Measurements from ENCODE around the gene COL6A1.
"Not testable (repeated sequence)": the region's sequence is repeated elsewhere in the genome, so short reads cannot be mapped to it uniquely, and the experiment has no call there.

The COL6A1 gene

DNA sequence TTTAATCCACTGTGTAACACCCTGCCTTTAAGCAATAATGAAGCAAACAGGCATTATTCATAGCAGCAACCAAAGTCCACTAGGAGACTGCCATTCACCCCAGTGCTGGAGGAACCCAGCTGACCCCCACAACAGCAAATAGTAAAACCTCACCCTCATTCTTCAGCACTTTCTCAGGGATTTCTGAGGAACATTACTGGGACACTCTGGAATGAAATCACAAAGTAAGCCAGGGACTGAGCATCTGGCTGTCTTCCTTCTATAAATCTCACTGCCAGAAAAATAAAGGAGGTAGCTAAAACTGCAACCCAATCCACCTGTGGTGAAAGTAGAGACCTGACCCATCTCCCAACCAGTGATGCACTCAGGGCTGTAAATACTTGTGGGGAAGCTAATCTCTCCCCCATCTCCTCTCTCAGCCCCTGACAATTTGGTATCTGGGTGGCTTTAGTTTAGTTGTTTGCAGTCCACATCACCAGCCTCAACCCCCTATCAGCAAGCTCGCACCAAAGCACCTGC lies 47.1 kb downstream of the COL6A1 start:
- DNase-seq (ENCODE audit: low spot score) = no peak

DNA sequence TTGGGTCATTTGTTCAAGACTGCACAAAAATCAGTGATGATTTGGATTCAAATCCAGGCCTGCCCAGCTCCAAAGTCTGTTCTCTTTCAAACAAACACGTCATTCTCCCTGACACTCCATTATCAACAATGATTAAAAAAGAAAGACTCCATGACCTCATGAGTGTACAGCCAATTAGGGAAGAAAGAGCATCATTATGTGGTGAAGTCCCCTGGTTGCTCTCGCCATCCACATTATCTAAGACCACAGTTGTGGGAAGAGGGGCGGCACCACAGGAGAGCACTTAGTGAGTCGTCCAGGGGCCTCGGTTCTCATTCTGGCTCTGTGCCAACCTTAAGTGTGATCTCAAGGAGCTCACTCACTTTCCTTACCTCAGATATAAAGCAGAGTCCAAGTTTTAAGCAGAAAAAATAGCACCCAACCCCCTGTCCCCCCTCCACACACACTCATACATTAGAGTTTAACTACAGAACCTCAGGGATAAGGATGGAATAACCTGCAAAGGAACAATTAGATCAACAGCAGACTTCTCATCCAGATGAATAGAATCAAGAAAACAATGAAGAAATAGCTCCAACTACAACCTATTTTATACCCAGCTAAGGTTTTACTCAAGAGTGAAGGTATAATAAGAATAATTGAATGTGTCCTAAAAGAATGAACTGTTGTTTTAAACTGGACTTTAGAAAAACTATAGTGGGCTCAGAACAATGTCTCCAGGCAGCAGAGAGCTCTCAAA lies 47.8 kb downstream of the COL6A1 start:
- no peak for DNase-seq (ENCODE audit: low spot score)

DNA sequence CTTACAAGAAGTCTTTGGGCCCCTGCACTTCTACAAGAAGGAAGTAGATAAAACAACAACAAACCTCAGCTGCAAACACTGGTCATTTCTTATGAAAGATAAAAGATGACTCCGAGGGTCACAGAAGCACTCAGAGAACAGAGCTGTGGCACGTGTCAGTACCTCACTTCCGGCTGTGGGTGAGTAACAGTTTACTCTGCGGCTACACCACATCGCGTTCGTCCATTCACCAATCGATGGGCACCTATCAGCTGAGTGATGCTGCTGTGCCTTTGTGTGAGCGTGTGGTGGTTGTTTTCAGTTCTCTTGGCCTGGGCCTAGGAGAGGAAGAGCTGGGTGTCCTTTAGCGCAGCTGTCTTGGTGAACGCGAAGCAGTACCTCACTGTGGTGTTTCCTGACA lies 49.9 kb downstream of the COL6A1 start:
- DNase-seq (ENCODE audit: low spot score) = no peak

DNA sequence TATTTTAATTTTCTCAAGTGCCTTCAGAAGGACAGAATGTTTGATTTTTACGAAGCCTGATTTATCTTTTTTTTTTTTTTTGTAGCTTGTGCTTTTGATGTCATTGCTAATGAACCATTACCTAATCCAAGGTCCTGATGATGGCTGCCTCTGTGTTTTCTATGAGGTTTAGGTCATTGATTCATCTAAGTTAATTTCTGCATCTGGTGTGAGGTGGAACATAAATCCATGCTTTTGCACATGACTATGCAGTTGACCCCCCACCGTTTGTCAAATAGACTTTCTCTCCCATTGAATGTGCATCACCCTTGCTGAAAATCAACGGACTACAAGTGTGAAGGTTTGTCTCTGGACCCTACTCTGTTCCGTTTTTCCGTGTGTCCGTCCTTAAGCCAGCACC lies 50.5 kb downstream of the COL6A1 start:
- no peak for DNase-seq (ENCODE audit: low spot score)

DNA sequence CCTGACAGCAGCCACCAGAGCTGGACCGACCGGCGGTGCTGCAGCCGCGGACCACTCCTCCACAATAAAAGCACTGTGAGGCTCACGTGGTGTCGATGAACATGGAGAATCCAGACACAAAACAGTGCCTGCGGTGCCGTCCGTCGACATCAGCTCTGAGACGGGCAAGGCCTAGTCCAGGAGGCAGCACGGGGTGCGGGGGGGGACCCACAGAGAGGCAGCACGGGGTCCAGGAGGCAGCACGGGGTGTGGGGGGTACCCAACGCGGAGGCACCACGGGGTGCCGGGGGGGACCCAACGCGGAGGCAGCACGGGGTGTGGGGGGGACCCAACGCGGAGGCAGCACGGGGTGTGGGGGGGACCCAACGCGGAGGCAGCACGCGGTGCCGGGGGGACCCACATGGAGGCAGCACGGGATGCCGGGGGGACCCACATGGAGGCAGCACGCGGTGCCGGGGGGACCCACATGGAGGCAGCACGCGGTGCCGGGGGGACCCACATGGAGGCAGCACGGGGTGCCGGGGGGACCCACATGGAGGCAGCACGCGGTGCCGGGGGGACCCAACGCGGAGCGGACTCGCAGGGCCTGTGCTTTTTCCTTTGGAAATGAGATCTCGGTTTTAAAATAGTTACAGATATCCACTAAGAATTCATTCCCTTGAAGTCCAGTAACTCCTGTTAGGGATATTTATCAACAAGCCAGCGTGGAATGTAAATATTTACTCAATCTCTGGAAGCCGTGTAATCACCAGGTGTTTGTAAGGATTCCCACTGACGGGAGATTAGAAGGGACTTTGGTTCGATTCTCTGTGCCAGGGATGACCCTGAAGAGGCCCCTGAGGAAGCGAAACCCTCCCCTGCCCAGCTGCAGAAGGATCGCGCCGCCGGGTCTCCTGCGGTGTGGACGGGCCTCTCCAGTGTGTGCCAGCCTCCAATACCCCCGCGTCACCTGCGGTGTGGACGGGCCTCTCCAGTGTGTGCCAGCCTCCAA lies 52.1 kb downstream of the COL6A1 start:
- no peak for DNase-seq (ENCODE audit: low spot score)

DNA sequence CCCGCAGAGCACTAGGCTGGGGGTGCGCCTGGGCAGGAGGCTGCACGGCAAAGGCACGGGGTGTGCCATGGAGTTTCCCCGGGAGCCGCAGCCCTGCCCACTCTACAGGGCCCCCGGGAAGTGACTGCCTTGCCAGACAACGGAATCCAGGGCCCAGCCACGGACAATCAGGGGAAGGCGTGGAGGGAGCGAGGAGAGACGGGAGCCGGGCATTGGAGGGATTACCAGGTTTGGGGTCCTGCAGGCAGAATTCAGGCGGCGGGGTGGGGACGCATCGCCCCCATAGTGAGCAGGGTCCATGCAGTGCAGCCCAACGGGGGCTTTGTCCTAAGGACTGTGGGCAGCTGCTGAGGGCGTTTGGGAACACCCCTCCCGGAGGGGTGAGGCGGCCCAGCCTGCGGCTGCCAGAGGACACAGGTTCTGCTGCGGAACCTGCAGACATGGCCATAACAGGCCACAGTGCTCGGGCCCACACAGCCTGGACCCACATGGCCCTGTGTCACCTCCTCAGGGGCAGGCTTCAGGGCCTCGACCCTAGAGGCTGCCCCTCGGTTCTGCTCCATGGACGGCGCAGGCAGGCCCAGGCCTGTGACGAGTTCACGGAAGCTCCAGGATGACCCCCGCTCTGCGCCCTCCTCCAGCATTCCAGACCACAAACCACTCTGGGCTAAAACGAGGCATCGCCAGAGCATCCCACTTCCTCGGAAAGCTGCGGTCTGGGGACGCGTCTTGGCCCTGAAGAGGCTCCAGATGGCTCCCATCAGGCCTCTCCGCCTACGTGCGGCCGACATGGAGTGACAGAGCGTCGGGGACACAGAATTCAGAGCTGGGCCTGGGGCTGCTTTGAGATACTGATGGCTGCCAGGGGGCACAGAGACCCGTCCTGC lies 54.5 kb downstream of the COL6A1 start:
- no peak for DNase-seq (ENCODE audit: low spot score)

DNA sequence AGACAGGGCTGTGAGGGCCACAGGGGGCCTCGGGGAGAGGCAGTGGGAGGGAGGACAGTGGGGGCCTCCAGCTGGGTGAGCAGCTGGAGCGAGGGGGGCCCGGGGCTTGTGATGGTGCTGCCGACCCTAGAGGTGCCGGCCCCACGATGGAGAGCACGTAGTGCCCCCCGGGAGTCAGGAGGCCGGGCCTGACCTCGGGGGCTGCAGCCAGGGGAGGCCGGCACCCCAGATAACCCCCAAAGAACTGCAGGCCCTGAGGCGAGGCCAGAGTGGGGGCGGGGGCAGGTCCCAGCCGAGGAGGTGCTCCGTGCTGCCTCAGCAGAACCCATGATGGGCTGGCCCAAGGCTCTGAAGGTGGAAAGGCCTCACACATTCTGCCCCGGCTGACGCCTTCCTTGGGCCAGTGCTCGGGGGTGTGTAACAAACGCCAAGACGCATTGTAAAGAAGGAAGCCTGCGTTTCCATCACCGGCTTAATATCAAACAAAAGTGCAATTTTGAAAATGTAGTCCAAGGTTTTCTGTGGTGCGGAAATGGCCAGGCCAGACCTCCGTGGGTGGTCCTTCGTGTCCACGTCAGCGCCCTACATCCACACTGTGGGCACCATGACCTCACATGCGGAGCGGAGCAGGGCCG lies 55.2 kb downstream of the COL6A1 start:
- DNase-seq (ENCODE audit: low spot score) = no peak

DNA sequence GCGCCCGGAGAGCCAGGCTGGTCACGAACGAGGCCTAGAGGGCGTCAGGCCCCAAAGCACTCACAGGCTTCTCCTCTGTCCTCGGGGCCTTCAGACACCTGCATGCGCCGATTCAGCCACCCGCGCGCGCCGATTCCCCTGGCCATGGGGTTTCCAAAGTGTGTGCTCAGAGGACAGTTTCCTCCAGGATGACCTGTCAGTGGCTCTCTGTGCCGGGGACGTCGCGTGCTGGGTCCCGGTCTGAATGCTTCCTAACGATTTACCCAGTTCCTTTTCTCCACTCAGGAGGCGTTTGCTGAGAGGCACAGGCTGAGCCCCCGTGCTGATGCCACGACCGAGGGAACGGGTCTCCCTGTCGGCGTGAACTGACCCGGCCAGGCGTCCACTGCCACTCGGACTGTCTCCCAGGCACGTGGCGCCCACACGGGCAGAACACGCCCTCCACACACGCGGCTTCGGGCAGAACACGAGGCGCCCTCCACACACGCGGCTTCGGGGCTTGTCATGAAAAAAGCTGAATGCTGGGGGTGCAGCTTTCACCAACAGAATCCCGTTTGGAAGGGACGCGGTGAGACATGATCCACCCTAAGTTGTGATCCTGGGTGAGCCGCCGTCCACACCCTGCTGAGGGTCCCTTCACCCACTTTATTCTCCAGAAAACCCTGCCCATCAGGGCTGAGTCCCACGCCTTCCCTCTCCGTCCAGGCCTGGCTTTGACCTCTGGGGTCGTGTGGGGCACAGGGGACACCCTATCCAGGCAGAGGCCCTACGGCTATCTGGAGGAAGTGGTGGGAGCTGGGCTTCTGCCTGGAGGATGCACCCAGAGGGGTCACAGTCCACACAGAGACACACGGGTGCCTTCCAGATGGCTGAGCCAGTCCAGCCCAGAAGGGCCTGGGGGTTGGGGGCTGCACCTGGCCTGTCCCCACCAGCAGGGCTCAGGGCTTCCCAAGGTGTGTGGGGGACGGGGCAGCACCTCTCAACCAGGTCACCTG lies 56.1 kb downstream of the COL6A1 start:
- DNase-seq (ENCODE audit: low spot score) = no peak

DNA sequence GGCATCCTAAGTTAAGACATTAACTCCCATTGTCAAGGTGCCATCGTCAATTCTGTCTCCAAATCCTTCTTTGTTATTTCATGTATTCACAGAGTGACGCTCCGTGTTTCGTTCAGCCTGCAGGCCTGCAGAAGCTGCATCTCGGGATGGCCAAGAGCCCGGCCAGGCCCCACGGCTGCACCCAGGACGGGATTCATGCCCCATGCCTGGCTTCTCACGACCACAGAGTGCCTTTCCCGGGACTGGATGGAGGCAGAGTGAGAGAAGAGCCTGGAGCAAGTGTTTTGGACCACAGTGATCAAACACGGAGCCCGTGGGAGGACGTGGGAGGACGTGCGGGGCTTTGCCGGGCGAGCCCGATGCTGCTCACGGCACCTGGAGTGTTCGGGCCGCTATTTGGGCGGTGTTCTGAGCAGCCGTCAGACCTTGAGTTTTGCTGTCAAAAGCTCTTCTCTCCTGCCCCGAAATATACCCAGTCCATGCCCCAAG lies 56.8 kb downstream of the COL6A1 start:
- no peak for DNase-seq (ENCODE audit: low spot score)

DNA sequence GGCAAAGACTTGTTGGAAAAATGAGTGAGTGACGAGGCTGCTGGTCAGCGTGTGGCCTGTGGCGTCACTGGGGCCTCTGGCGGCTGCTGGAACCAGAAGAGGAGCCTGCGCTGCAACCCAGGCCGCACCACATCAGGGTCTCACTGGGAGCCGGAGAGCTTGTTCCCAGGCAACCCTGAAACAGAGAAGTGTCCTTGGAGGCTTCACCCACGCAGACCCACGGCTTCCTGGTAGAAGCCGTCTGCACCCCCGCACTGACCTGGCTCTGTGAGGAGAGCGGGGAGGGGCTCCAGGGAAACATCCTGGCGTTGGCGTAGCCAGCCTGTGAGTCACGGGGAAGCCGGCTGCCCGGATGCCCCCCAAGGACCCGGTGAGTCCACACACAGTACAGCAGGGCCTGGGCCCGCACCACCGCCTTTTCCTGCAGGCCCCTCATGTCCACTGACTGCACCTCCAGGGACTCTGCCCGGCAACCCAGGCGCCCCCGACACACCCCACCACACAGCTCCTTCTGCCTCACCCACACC lies 57.4 kb downstream of the COL6A1 start:
- no peak for DNase-seq (ENCODE audit: low spot score)

DNA sequence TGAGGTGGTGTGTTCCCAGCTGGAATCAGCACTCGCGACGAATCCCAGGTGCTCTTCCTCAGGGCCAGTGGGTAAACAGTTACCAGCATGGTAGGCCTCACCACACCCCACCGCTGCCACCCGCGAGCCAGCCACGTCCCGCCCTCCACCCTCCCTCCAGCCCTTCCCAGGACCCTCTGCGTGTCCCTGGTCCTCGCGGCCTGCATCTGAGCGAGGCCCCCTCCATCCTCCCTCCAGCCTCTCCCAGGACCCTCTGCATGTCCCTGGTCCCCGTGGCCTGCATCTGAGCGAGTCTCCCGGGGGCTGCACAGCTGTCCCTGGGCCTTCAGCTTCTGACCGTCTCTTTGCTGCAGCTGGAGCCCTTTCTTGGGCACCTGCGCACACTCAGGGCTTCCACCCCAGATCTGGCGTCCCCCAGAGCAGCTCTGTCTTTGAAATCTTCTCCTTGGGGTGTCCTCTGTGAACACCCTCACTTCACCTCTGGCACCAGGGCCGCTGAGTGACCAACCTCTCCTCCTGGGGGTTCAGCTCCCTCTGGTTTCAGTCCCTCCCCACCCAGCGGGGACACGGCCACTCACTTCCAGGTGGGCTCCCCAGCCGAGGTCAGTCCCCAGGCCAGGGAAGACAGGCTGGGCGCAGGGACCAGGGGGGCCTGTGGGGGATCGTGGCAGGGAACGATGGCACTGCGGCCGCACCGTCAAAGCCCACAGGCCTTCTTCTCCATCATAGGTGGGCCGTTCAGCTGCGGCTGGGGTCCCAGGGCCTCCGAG lies 58.5 kb downstream of the COL6A1 start:
- DNase-seq (ENCODE audit: low spot score) = no peak

DNA sequence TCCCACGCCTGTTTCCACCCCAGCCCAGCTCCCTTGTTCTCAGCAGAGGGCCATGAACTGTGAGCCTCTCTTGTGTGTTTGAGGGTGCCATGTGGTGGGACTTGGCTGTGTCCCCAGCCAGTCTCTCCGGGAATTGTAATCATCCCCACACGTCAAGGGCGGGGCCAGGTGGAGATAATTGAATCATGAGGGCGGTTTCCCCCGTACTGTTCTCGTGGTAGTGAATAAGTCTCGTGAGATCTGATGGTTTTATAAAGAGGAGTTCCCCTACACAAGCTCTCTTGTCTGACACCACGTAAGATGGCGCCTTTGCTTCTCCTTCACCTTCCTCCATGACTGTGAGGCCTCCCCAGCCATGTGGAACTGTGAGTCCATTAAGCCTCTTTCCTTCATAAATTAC lies 59.1 kb downstream of the COL6A1 start:
- DNase-seq (ENCODE audit: low spot score) = no peak

DNA sequence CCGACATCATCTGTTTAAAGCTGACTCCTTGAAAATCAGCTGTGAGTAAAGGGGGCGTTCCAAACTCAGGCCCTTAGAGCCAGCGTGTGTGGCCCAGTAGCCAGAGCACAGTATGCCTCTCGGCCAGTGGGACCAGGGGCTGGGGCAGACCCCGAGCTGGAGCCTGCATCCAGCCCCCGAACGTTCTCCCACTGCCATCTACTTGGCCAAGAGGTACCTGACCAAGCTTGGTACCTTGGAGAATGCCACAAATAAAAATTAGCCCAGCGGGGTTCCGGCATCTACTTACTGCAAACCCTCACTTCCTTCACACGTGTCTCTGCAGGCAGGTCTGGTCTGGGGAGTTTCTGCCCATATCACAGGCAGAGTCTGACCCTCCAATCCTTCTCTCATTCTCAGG lies 59.6 kb downstream of the COL6A1 start:
- no peak for DNase-seq (ENCODE audit: low spot score)

DNA sequence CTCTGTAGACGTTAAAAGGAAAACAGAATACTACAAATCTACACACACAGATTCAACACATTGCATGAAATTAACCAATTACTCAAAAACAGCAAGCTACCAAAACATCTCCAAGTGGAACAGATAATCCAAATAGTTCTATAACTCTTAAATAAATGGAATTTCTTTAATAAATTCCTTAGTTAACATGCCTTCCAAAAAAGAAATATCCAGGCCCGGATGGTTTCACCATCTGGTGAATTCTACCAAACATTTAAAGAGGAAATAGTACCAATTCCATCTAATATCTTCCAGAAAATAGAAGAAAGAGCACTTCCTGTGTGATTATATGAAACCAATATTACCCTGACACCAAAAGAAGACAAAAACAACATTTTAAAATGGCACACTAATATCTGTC lies 63.6 kb downstream of the COL6A1 start:
- DNase-seq (ENCODE audit: low spot score) = no peak

DNA sequence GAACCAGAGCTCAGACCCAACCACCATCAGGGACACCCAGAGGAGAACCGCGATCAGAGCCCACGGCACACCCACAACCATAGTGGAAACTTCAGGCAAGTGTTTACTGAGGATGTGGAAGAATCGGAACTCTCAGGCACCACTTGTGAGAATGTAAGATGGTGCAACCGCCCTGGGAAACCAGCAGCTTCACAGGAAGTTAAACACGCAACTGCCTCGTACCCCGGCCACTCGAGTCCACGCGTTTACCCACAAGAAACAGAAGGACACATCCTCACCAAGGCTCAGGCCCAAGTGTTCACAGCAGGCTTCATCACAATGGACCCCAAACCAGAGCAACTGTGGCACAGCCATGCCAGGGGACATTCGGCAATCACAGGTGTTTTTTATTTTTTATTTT lies 64.9 kb downstream of the COL6A1 start:
- no peak for DNase-seq (ENCODE audit: low spot score)

DNA sequence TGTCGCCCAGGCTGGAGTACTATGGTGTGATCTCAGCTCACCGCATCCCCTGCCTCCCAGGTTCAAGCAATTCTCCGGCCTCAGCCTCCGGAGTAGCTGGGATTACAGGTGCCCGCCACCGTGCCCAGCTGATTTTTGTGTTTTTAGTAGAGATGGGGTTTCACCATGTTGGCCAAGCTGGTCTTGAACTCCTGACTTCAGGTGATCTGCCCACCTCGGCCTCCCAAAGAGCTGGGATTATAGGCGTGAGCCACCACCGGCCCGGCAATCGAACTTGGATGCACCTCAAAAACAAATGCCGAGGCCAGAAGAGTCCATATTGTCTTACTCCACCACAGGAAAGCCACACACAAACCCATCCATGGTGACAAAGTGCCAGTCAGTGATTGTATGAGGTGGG lies 65.3 kb downstream of the COL6A1 start:
- not testable (repeated sequence) for DNase-seq (ENCODE audit: low spot score)

DNA sequence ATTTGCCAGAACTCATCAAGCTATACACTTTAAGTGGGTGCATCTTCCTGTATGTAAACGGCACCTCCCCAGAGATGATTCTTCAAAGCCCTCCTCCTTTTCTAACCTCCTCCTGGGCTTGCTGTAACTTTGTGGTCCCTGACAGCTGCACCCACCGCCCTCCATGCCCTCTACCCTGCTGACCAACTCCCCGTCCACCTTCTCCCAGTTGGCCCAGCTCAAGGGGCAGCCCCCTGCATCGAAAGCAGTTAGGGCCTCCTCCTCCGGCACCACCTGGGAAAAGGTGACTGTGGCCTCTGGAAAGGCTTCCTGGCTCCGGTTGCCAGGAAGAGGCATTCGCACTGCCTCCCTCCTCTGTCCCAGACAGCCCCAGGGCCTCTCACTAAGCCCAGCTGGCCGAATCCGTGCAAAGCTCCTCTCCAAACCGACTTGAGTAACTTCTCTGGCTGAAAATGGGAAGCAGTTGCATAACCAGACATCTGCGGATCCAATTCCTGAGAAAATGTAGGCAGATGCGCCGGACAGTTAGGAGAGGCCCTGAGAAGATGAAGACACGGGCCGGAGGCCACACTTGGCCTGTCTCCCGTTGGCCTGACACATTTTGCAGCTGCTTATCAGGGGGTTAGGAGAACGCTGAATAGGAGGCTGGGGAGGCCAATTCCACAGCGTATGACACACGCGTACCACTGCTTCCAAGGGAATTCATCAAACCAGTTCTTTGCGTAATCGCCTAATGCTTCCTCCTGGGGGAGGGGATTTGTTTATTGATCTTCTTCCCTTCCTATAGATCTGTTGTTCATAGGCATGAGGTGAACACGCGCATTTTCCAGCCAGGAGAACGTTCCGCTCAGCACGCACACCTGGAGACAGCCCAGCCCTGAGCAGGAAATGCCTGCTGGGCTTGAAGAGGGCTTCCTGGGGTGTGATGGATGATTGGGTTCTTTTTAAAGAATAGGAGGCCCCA lies 67.6 kb downstream of the COL6A1 start:
- no peak for DNase-seq (ENCODE audit: low spot score)
